K562 (cell line): ENCODE measurements around the gene CYP17A1. TPM values are rescaled to one million over a fixed set of nuclear protein-coding genes. Genes with fewer than 3 reads are reported as not detected.

ENCODE experiments used
- ATAC-seq: fragments of 200-7000 bp; cut with Tn5 transposase; 3 replicates; pipeline ENCODE4 v1.9.1; 2020; ENCODE audit warnings: moderate library complexity
- BruUV-seq: library from RNA; stranded (reverse); fragments of 400-500 nt; replicated peaks from 2 replicates; lab custom pipeline; 2021; lab: Mats Ljungman, UMichigan
- CTCF ChIA-PET: fragments of 300-600 bp; formaldehyde crosslinking; extraction: SDS; loops from one replicate; lab custom pipeline; 2021; ENCODE audit warnings: low intra/inter-chr PET ratio; lab: Yijun Ruan, JAX
- POLR2A ChIA-PET: fragments of 300-600, 350-650 bp; sonication (Branson Sonifier 250); formaldehyde crosslinking; extraction: SDS; loops from one replicate; lab custom pipeline; 2021; ENCODE audit warnings: antibody characterized with exemption, inconsistent platforms; lab: Yijun Ruan, JAX
- DNase-seq, 4 experiments: peaks; one replicate each; pipeline versions ENCODE4 v3.0.0 to v3.0.0-alpha.2; 2011 to 2018; ENCODE audit warnings: low spot score in 3 of 4, mixed read lengths in 3 of 4; ENCODE audit errors: extremely low read depth in 1 of 4
- FAIRE-seq: peaks from 2 replicates; lab custom pipeline; 2011; peaks lifted over from hg19 to GRCh38; lab: Jason Lieb, UNC
- H2AFZ ChIP-seq: 2 replicates; pipeline ENCODE4 v1.6.0; 2011; ENCODE audit warnings: low read depth, low read length, control low read depth, inconsistent platforms
- H3K27ac ChIP-seq: fragments of 200-600 bp; 3 replicates; pipeline ENCODE4 v1.8.0; 2011; ENCODE audit warnings: low read depth, mild to moderate bottlenecking, control low read depth, inconsistent platforms, low read length, moderate library complexity, mixed read lengths; ENCODE audit errors: extremely low read depth
- H3K27me3 ChIP-seq, 2 experiments: fragments of 300-600 bp in 1 of 2; 2 replicates in 1 of 2; 3 replicates in 1 of 2; pipeline versions ENCODE4 v1.6.0 to v1.8.0; 2011; ENCODE audit warnings: inconsistent platforms in 2 of 2, low read length in 2 of 2, mild to moderate bottlenecking in 1 of 2, mixed read lengths in 1 of 2, moderate library complexity in 1 of 2; ENCODE audit not compliant: control insufficient read depth in 2 of 2, insufficient read depth in 2 of 2
- H3K36me3 ChIP-seq: fragments of 300-600 bp; 3 replicates; pipeline ENCODE4 v1.8.0; 2011; ENCODE audit warnings: mild to moderate bottlenecking, low read length, inconsistent platforms; ENCODE audit not compliant: control insufficient read depth, insufficient read depth
- H3K4me1 ChIP-seq, 2 experiments: fragments of 200-600 bp in 1 of 2; replicated peaks in 1 of 2; 2 replicates in 1 of 2; 3 replicates in 1 of 2; pipeline versions ENCODE4 v1.5.1 to v1.8.0; 2011; ENCODE audit warnings: inconsistent platforms in 2 of 2, low read length in 2 of 2, mild to moderate bottlenecking in 1 of 2, mixed read lengths in 1 of 2, moderate library complexity in 1 of 2; ENCODE audit not compliant: control insufficient read depth in 2 of 2, insufficient read depth in 2 of 2
- H3K4me2 ChIP-seq: 2 replicates; pipeline ENCODE4 v1.6.1; 2011; ENCODE audit warnings: low read length, control low read depth, inconsistent platforms, mixed read lengths; ENCODE audit not compliant: insufficient read depth
- H3K4me3 ChIP-seq: fragments of 200-600 bp; sonication (generic), shearing (Covaris generic); 2 replicates; pipeline ENCODE4 v1.5.1; 2016; ENCODE audit warnings: control low read depth, inconsistent platforms
- H3K79me2 ChIP-seq: fragments of 200-600 bp; 3 replicates; pipeline ENCODE4 v1.8.0; 2011; ENCODE audit warnings: low read length, inconsistent platforms; ENCODE audit not compliant: control insufficient read depth, insufficient read depth
- H3K9ac ChIP-seq, 2 experiments: 2 replicates each; pipeline versions ENCODE4 v1.6.0 to v1.6.1; 2011; ENCODE audit warnings: low read depth in 2 of 2, low read length in 2 of 2, control low read depth in 1 of 2, inconsistent platforms in 1 of 2, mild to moderate bottlenecking in 1 of 2, mixed read lengths in 1 of 2; ENCODE audit not compliant: insufficient read depth in 1 of 2
- H3K9me1 ChIP-seq: one replicate; pipeline ENCODE4 v1.6.0; 2011; ENCODE audit warnings: inconsistent platforms, mild to moderate bottlenecking, low read length, moderate library complexity; ENCODE audit not compliant: control insufficient read depth, insufficient read depth
- H3K9me3 ChIP-seq: replicated peaks from 2 replicates; pipeline ENCODE4 v1.5.1; 2011; ENCODE audit warnings: low read depth, low read length, inconsistent platforms; ENCODE audit not compliant: control insufficient read depth, insufficient read depth
- H4K20me1 ChIP-seq: replicated peaks from 2 replicates; pipeline ENCODE4 v1.6.1; 2011; ENCODE audit warnings: low read length, inconsistent platforms, mixed read lengths; ENCODE audit not compliant: control insufficient read depth, insufficient read depth
- ARID1B ChIP-seq: fragments of 450-650 bp; IDR thresholded peaks from 2 replicates; pipeline ENCODE4 v1.6.1; 2016; ENCODE audit warnings: antibody characterized with exemption, mild to moderate bottlenecking, inconsistent platforms
- C11orf30 ChIP-seq: fragments of 450-650 bp; IDR thresholded peaks from 2 replicates; pipeline ENCODE4 v1.6.1; 2016; ENCODE audit warnings: low read depth, mild to moderate bottlenecking
- CBFA2T3 ChIP-seq: fragments of 450-650 bp; IDR thresholded peaks from 2 replicates; pipeline ENCODE4 v1.6.1; 2017
- CBX2 ChIP-seq: fragments of 200-600 bp; sonication (generic); IDR thresholded peaks from one replicate; pipeline ENCODE4 v1.6.1; 2012; ENCODE audit warnings: mild to moderate bottlenecking, low read length, inconsistent platforms; ENCODE audit not compliant: insufficient read depth, poor library complexity, severe bottlenecking
- ELF4 ChIP-seq: fragments of 450-650 bp; formaldehyde crosslinking; IDR thresholded peaks from 2 replicates; pipeline ENCODE4 v1.4.0; 2022; ENCODE audit warnings: missing genetic modification characterization
- ETS2 ChIP-seq: IDR thresholded peaks from 2 replicates; pipeline ENCODE4 v1.6.1; 2016; ENCODE audit warnings: borderline replicate concordance, missing genetic modification characterization, mild to moderate bottlenecking, moderate library complexity, missing compliant biosample characterization; ENCODE audit not compliant: poor library complexity, severe bottlenecking
- FOXA1 ChIP-seq: fragments of 450-650 bp; IDR thresholded peaks from 2 replicates; pipeline ENCODE4 v1.6.1; 2016; ENCODE audit warnings: mild to moderate bottlenecking, borderline replicate concordance
- FOXJ2 ChIP-seq: fragments of 200-800 bp; sonication (Bioruptor generic); IDR thresholded peaks from 2 replicates; pipeline ENCODE4 v1.6.1; 2016; ENCODE audit warnings: missing genetic modification characterization, missing compliant biosample characterization
- GATAD2B ChIP-seq: fragments of 450-650 bp; IDR thresholded peaks from 2 replicates; pipeline ENCODE4 v1.6.1; 2017; ENCODE audit warnings: mild to moderate bottlenecking, borderline replicate concordance
- IRF2 ChIP-seq: sonication (generic); formaldehyde crosslinking; IDR thresholded peaks from 2 replicates; pipeline ENCODE4 v1.8.1; 2022; ENCODE audit warnings: mild to moderate bottlenecking, missing genetic modification reagents
- MAFF ChIP-seq: IDR thresholded peaks from 2 replicates; pipeline ENCODE4 v1.6.1; 2012; ENCODE audit warnings: low read length, improper control_type of control experiment
- MAFK ChIP-seq: IDR thresholded peaks from 2 replicates; pipeline ENCODE4 v1.6.1; 2011; ENCODE audit warnings: low read length, improper control_type of control experiment
- MTA1 ChIP-seq: fragments of 450-650 bp; IDR thresholded peaks from 2 replicates; pipeline ENCODE4 v1.6.1; 2017; ENCODE audit warnings: borderline replicate concordance
- NR2F6 ChIP-seq: fragments of 450-650 bp; formaldehyde crosslinking; IDR thresholded peaks from 2 replicates; pipeline ENCODE4 v1.4.0; 2020; ENCODE audit warnings: mild to moderate bottlenecking
- SIN3A ChIP-seq, 2 experiments: fragments of 150-350 bp in 1 of 2; IDR thresholded peaks; 2 replicates each; pipeline ENCODE4 v1.6.1; 2011 to 2016; ENCODE audit warnings: borderline replicate concordance in 2 of 2, low read depth in 2 of 2, low read length in 2 of 2, mild to moderate bottlenecking in 2 of 2, moderate library complexity in 2 of 2; ENCODE audit not compliant: control insufficient read depth in 1 of 2
- TCF3 ChIP-seq: sonication (generic); formaldehyde crosslinking; IDR thresholded peaks from 2 replicates; pipeline ENCODE4 v1.4.0; 2020; ENCODE audit warnings: mild to moderate bottlenecking, missing genetic modification reagents
- ZNF316 ChIP-seq: fragments of 450-650 bp; IDR thresholded peaks from 2 replicates; pipeline ENCODE4 v1.6.1; 2016
- ZNF584 ChIP-seq: fragments of 200-800 bp; sonication (Bioruptor generic); IDR thresholded peaks from 2 replicates; pipeline ENCODE4 v1.6.1; 2016; ENCODE audit warnings: low read depth, mild to moderate bottlenecking, missing genetic modification characterization, missing compliant biosample characterization
- WGBS: fragments of 100-300 bp; shearing (Covaris generic); methylation state at CpG from one replicate; pipeline ENCODE4 v1.1.6; 2016; ENCODE audit warnings: low coverage, mixed read lengths; ENCODE audit not compliant: insufficient coverage; ENCODE audit errors: missing lambda C conversion rate; 5-methylcytosine and 5-hydroxymethylcytosine counted together
- in situ Hi-C: fragments of 300-500 bp; cut with MboI; formaldehyde crosslinking; loops from 4 replicates; pipeline ENCODE4 v1.15.0; 2018; ENCODE audit warnings: inconsistent platforms, mixed read lengths
- intact Hi-C: fragments of 100-400 bp; cut with micrococcal nuclease; formaldehyde crosslinking; loops from 2 replicates; pipeline ENCODE4 v1.14.2; 2022
- polyA plus RNA-seq, 8 experiments: library from polyadenylated mRNA; depleted of rRNA in 4 of 8; stranded (reverse) in 5 of 8; unstranded in 3 of 8; fragments of >200 nt; fragmentation: Nextera tagmentation in 2 of 8; fragmentation: Illumina TruSeq in 1 of 8; extraction: Ambion mirVana in 2 of 8; extraction: Trizol in 1 of 8; gene quantifications; 2 replicates each; pipeline versions ENCODE4 v1.2.1 to v1.2.3, GENCODE V29; 2011 to 2014; ENCODE audit warnings: inconsistent platforms in 1 of 8, missing spikeins in 1 of 8
- total RNA-seq, 7 experiments: library from RNA; depleted of rRNA in 6 of 7; stranded (reverse); fragments of >200 nt in 6 of 7; fragmentation: Illumina TruSeq in 2 of 7; extraction: Trizol in 2 of 7; gene quantifications; 2 replicates each; pipeline versions ENCODE4 v1.2.1 to v1.2.3, GENCODE V29; 2011 to 2021; ENCODE audit warnings: low replicate concordance in 1 of 7
- TF ChIP-seq, protein P1 (sequence below): sonication (generic); formaldehyde crosslinking; IDR thresholded peaks from 2 replicates; pipeline ENCODE4 v1.5.0; 2020; ENCODE audit warnings: missing genetic modification reagents
- TF ChIP-seq, protein P2 (sequence below): fragments of 150-350 bp; conservative IDR thresholded peaks from 2 replicates; pipeline ENCODE4 v1.6.1; 2014; ENCODE audit warnings: low read length
- TF ChIP-seq, protein P3 (sequence below): fragments of 250-450 bp; sonication (Bioruptor Pico); IDR thresholded peaks from 2 replicates; pipeline ENCODE4 v1.9.0; 2021; ENCODE audit warnings: mild to moderate bottlenecking

The CYP17A1 gene
- total and polyA plus RNA-seq, 9 of the 15 experiments (the other 6 are each of a cell fraction or from before 2014, with no cell fraction given) = 2.3 TPM; not detected in 8

DNA sequence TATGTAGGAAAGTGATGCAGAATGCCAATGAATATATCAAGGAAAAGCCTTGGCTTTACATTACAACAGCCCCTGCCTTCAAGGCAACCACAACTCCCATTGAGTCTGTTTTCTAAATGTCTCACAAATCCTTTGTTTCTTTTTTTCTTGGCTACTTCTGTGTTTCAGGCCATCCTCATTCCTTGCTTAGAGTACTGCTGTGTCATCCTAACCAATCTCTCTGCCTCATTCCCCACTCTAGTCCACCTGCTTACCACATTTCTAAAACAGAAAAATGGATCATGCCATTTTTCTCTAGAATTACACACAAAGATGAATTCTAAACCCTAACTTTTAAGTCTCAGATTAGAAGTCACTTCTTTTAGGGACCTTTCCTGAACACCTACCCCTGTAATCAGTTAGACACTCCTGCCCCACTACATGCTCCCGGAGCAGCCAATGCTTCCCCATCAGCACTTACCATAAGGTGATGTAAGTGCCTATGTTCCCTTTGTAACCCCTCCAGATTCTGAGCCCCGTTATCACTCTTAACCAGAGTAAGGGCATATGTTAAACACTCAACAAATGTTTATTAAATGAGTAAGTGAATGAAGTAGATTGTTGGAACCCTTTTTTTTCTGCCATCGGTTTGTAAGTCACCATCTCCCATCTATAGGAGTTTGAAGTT, 19.7 kb upstream of the CYP17A1 start:
- H3K4me1 ChIP-seq = peaks cover 7 to 20% of the 10 kb centered on the region in 2 experiments; a peak in 3 of 5 replicates
- intact Hi-C loops = no loop called here
- ChIA-PET CTCF (no interaction called here), POLR2A (no interaction called here)
- H2AFZ ChIP-seq = no peak overlapping the region
- H3K4me2 ChIP-seq = no peak overlapping the region
- in situ Hi-C loops = no loop called here
- no peak overlapping the region for H3K9ac ChIP-seq
- peaks cover 15% of the 10 kb centered on the region for H3K79me2 ChIP-seq
- WGBS = 14% methylated on average over 3 of the region's 3 CpGs
- H3K36me3 ChIP-seq = peaks cover 6% of the 10 kb centered on the region; the same call in 1 of the 3 replicates
- peak in 1 of 4 experiments; percentile 23 for DNase-seq
- no peak overlapping the region for H3K27ac ChIP-seq
- peak; percentile 69 for FAIRE-seq
- no peak overlapping the region for H3K4me3 ChIP-seq
- peak; percentile 8; the same call in 1 of the 3 replicates for ATAC-seq
- H3K9me3 ChIP-seq = no peaks in the 10 kb centered on the region
- BruUV-seq = no TSS peak
- no peaks in the 10 kb centered on the region for H4K20me1 ChIP-seq
- H3K9me1 ChIP-seq = no peaks in the 10 kb centered on the region
- no peaks in the 10 kb centered on the region for H3K27me3 ChIP-seq
- peak; percentile 23; the same call in 1 of the 2 replicates for TF ChIP-seq TCF3 (CRISPR knock-in tag)
- no peak for TF ChIP-seq MTA1
- TF ChIP-seq, protein P1, sequence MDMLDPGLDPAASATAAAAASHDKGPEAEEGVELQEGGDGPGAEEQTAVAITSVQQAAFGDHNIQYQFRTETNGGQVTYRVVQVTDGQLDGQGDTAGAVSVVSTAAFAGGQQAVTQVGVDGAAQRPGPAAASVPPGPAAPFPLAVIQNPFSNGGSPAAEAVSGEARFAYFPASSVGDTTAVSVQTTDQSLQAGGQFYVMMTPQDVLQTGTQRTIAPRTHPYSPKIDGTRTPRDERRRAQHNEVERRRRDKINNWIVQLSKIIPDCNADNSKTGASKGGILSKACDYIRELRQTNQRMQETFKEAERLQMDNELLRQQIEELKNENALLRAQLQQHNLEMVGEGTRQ (CRISPR knock-in tag) = no peak
- TF ChIP-seq ELF4 (CRISPR knock-in tag) = no peak
- TF ChIP-seq, protein P2, sequence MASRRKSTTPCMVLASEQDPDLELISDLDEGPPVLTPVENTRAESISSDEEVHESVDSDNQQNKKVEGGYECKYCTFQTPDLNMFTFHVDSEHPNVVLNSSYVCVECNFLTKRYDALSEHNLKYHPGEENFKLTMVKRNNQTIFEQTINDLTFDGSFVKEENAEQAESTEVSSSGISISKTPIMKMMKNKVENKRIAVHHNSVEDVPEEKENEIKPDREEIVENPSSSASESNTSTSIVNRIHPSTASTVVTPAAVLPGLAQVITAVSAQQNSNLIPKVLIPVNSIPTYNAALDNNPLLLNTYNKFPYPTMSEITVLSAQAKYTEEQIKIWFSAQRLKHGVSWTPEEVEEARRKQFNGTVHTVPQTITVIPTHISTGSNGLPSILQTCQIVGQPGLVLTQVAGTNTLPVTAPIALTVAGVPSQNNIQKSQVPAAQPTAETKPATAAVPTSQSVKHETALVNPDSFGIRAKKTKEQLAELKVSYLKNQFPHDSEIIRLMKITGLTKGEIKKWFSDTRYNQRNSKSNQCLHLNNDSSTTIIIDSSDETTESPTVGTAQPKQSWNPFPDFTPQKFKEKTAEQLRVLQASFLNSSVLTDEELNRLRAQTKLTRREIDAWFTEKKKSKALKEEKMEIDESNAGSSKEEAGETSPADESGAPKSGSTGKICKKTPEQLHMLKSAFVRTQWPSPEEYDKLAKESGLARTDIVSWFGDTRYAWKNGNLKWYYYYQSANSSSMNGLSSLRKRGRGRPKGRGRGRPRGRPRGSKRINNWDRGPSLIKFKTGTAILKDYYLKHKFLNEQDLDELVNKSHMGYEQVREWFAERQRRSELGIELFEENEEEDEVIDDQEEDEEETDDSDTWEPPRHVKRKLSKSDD = no peak
- TF ChIP-seq NR2F6 (CRISPR knock-in tag) = no peak
- TF ChIP-seq MAFF = peak; percentile 40; the same call in 1 of the 2 replicates
- TF ChIP-seq GATAD2B = no peak
- peak; percentile 78 for TF ChIP-seq C11orf30
- no peak for TF ChIP-seq IRF2 (CRISPR knock-in tag)
- TF ChIP-seq SIN3A (IDR thresholded peaks at IDR 0.05; ENCODE audit: borderline replicate concordance in 2 of 2, control insufficient read depth in 1 of 2, low read depth in 2 of 2, low read length in 2 of 2) = no peak
- peak; percentile 37; the same call in 1 of the 2 replicates for TF ChIP-seq ARID1B
- TF ChIP-seq FOXA1 = no peak
- TF ChIP-seq ZNF316 = peak; percentile 71; the same call in 1 of the 2 replicates
- TF ChIP-seq ETS2 (tag) = no peak
- TF ChIP-seq MAFK = peak; percentile 32; the same call in 1 of the 2 replicates
- no peak for TF ChIP-seq CBX2
- peak; percentile 67 for TF ChIP-seq CBFA2T3
- TF ChIP-seq, protein P3, sequence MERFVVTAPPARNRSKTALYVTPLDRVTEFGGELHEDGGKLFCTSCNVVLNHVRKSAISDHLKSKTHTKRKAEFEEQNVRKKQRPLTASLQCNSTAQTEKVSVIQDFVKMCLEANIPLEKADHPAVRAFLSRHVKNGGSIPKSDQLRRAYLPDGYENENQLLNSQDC (CRISPR knock-in tag) = no peak
- TF ChIP-seq ZNF584 = no peak
- no peak for TF ChIP-seq FOXJ2 (tag)
